Stimulated activated CD8-positive, alpha-beta memory T cell treated with anti-CD3 and anti-CD28 coated beads, Interleukin-15, amount 100 ng/mL, for 48 hours (primary cell): ENCODE data around the gene GRPEL1.

Experiments used
- DNase-seq, 2 donors: peaks; one replicate each; pipeline ENCODE4 v3.0.0-alpha.2; 2020; ENCODE audit warnings: low read depth in 2 of 2

The GRPEL1 gene

GRCh38 chr4:7066006-7066405 lies 1.9 kb downstream of the GRPEL1 start:
- no peak for DNase-seq

GRCh38 chr4:7063362-7063761 lies 4.5 kb downstream of the GRPEL1 start:
- DNase-seq = no peak

- DNase-seq = no peak
These were observed 5.0 kb downstream of the GRPEL1 start for GRCh38 chr4:7062816-7063215.

GRCh38 chr4:7061815-7062214 lies 6.0 kb downstream of the GRPEL1 start:
- no peak for DNase-seq

- no peak for DNase-seq
These were observed 7.3 kb downstream of the GRPEL1 start for GRCh38 chr4:7060346-7061150.

GRCh38 chr4:7059662-7060061 lies 8.2 kb downstream of the GRPEL1 start:
- DNase-seq = no peak

GRCh38 chr4:7058792-7059191 lies 9.1 kb downstream of the GRPEL1 start:
- DNase-seq = no peak

GRCh38 chr4:7055990-7056325 lies 11.9 kb downstream of the GRPEL1 start:
- DNase-seq = no peak

GRCh38 chr4:7055111-7055989 lies 12.5 kb downstream of the GRPEL1 start:
- no peak for DNase-seq

GRCh38 chr4:7054106-7054880 lies 13.6 kb downstream of the GRPEL1 start:
- no peak for DNase-seq

GRCh38 chr4:7052923-7053715 lies 14.7 kb downstream of the GRPEL1 start:
- DNase-seq = no peak

GRCh38 chr4:7052313-7052712 lies 15.6 kb downstream of the GRPEL1 start:
- no peak for DNase-seq

- DNase-seq = no peak
These were observed 16.0 kb downstream of the GRPEL1 start for GRCh38 chr4:7051905-7052304.

- no peak for DNase-seq
These were observed 16.7 kb downstream of the GRPEL1 start for GRCh38 chr4:7051144-7051495.

- no peak for DNase-seq
These were observed 17.3 kb downstream of the GRPEL1 start for GRCh38 chr4:7050481-7051143.

GRCh38 chr4:7049739-7050138 lies 18.1 kb downstream of the GRPEL1 start:
- DNase-seq = no peak

- DNase-seq = no peak
These were observed 18.6 kb downstream of the GRPEL1 start for GRCh38 chr4:7049295-7049694.

GRCh38 chr4:7048642-7049041 lies 19.2 kb downstream of the GRPEL1 start:
- no peak for DNase-seq

GRCh38 chr4:7046971-7047370 lies 20.9 kb downstream of the GRPEL1 start:
- no peak for DNase-seq

- no peak for DNase-seq
These were observed 21.6 kb downstream of the GRPEL1 start for GRCh38 chr4:7045961-7046921.
